ENCODE measurements around the gene ST8SIA1.
"Not testable (repeated sequence)": the region's sequence is repeated elsewhere in the genome, so short reads cannot be mapped to it uniquely, and the experiment has no call there.

ST8SIA1 gene, protein sequence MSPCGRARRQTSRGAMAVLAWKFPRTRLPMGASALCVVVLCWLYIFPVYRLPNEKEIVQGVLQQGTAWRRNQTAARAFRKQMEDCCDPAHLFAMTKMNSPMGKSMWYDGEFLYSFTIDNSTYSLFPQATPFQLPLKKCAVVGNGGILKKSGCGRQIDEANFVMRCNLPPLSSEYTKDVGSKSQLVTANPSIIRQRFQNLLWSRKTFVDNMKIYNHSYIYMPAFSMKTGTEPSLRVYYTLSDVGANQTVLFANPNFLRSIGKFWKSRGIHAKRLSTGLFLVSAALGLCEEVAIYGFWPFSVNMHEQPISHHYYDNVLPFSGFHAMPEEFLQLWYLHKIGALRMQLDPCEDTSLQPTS

DNA sequence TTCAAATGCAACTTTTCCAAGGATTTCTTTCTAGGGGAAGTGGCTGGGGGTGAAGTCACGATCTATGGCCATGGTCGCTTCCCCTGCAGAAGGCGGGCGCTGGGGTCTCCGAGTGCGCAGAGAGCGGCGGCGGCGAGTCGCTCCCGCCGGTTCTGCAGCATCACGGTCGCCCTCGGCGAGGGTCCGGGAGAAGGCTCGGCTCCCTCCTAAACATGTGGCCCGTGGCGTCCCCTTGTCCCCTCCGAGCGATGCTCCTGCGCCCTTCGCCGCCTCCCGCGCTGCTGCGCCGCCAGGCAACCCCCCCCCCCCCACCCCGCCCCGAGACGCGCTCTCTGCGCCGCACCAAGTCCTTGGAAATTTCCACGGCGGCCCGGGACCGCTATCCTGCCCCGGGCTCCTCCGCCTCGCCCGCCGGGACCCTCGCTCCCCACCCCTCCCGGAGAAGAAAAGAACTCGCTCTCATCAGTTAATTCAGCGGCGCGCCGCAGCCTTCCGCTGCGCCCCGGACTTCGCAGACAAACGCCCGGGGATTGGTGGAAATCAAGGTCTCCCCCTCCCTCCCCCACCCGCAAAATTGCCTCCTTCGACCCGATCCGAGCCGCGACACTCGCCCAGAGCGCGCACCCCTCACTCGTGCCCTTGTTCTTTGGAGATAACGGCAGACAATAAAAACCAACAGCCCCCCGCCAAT is at the start of gene ST8SIA1:
Gene ST8SIA1, minus strand, starts transcription at position 298 of the 691 bp plus-strand sequence. CDS start 475 bp downstream, outside the sequence.
- DNase-seq = peak; percentile 65

DNA sequence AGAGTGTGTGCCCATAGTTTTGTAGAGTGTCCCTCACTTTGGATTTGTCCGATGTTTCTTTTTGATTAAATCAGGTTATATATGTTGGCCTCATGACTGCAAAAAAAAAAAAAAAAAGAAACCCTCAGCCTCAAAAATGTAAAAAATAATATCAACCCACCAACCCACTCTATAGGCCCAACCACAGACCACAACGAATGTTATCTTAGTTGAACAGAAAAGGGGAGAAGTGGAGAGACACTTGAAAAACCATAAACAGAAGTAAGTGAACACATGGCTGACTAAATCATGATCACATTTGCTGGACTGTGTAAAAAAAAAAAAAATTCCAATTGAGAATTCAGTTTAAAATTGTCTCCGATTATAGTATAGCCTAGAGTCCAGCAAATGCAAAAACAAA is 45.5 kb upstream of the ST8SIA1 start:
- no peak for DNase-seq

DNA sequence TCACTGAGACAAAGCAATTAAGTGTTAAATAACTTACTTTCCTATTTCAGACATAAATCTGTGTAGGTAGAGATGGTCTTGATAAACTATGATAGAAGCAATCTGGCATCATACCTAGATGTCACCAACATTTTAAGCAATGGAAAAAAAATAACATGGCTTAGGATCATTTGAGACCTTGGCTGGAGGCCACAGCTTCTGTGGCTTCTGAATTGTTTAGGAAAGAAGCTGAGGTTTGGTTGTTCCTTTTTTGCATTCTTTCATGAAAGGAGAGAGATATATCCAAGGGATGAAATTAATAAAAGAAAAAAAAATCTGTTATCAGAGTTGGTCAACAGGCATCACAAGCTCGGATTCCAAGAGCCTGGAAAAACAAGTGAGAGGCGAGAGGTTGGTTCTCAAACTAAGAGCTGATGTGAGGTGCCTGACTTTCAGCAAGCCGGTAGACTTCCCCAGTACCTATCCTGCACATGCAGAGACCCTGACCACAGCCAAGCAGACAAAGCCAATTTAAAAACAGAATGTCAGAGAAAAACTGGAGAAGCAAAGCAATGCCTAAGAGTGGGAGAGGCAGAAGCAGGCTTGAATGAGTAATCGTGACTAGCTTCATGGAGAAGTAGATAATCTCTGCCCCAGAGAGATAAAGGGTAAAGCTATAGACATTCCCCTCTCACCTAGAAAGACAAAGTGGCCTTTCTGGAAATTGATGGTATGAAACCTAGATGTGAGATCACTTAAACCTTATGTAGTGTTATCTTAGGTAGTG is 43.4 kb upstream of the ST8SIA1 start:
- no peak for DNase-seq

DNA sequence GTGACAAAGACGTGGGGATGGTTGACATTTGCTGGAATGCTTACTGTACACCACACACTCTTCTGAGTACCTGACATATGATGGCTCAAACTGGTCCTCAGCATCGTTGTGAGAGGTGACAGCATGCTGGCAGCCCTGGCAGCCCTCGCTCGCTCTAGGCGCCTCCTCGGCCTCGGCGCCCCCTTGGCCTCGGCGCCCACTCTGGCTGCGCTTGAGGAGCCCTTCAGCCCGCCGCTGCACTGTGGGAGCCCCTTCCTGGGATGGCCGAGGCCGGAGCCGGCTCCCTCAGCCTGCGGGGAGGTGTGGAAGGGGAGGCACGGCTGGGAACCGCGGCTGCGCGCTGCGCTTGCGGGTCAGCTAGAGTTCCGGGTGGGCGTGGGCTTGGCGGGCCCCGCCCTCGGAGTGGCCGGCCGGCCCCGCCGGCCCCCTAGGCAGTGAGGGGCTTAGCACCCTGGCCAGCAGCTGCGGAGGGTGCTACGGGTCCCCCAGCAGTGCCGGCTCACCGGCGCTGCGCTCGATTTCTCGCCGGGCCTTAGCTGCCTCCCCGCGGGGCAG is 42.2 kb upstream of the ST8SIA1 start:
- not testable (repeated sequence) for DNase-seq

DNA sequence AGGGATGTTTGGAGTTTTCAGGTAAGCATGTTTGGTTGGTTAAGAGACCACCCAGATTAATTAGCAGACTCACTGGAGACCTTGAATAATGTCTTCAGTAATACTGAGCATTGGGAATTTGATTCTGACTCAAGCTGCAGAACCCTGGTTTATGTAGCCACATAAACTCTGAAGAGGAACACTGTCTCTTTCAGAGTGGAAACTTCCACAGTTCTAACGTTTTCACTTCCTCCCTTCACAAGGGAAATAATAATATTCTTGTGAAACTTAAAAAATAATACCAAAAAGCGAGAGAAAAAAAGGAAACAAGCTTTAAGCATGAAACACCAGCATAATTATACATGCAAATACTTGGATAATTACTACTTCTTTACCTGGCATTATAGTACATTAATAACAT is 40.0 kb upstream of the ST8SIA1 start:
- no peak for DNase-seq

DNA sequence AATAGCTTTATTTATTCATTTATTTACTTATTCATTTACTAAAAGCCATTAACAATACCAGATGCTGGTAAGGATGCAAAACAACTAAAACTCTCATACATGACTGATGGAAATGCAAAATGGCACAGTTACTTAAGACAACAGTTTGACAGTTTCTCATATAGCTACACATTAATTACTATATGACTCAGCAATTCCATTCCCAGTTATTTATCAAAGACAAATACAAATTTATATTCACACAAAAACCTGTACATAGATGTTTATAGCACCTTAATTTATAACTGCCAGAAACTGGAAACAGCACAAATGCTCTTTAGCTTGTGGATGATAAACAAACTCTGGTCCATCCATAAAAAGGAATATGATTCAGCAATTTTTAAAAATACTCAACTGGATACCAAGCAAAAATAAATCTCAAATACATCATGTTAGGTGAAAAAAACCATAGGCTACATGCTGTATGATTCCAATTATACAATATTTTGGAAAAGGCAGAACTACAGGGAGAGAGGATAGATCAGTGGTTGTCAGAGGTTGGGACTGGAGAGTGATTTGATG is 37.9 kb upstream of the ST8SIA1 start:
- DNase-seq = no peak

DNA sequence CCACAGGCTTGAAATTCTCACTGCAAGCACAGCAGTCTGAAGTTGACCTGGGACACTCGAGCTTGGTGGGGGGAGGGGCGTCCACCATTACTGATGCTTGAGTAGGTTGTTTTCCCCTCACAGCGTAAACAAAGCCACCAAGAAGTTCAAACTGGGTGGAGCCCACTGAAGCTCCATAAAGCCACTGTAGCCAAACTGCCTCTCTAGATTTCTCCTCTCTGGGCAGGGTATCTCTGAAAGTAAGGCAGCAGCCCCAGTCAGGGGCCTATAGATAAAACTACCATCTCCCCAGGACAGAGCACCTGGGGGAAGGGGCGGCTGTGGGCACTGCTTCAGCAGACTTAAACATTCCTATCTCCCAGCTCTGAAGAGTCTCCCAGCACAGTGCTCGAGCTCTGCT is 31.7 kb upstream of the ST8SIA1 start:
- no peak for DNase-seq

DNA sequence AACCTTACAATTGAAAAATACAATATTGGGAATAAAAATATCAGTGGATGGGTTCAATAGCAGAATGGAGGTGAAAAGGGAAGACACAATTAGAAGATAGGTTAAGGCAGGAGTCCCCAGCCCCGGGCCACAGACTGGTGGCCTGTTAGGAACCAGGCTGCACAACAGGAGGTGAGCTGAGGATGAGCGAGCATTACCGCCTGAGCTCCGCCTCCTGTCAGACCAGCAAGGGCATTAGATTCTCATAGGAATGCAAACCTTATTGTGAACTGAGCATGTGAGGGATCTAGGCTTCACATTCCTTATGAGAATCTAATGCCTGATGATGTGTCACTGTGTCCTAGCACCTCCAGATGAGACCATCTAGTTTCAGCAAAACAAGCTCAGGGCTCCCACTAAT is 27.3 kb upstream of the ST8SIA1 start:
- DNase-seq = no peak

DNA sequence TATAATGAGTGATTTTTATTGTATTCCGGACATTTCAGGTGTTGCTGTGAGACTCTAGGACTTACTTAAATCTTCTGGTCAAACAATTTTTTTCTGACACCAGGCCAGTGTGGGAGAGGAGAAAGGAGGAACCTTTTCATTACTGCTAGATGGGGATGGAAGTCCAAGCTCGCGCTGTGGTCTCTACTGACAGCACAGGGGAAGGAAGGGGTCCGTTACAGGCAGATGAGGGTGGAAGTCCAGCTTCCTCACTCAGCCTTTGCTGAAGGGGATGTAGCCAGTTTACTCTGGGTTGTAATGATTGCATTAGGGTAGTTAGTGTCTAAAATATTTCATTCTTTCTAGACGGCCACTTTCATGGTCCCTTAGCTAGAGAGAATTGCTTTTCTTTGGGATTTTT is 26.3 kb upstream of the ST8SIA1 start:
- no peak for DNase-seq

DNA sequence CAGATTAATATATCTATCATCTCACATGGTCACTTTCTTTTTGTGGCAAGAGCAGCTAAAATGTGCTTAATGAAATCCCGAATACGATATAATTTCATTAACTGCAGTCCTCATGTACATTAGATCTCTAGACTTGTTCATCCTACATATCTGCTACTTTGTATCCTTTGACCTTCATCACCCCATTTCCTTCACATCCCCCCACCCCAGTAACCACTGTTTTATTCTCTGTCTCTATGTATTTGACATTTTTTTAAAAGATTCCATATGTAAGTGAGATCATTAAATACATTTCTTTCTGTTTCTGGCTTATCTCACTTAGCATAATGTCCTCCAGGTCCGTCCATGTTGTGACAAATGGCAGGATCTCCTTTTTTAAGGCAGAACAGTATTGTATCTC is 23.0 kb upstream of the ST8SIA1 start:
- DNase-seq = no peak

DNA sequence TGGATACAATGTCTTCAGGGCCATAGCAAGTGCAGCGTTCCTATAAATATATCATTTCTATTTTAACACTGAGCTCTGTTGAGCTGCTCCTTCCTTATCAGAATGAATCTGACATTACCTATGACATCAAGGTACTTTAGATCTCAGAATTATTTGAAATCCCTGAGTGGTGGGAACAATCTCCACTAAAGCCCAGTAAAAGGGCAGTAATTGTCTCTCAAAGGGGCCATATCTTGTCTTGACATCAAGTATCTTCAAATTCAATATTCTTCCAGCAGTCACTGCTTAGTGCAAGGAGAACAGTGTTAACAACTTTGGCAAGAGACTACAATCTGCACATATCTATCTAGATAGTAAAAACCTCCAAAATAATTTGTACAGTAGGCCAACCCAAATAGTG is 21.7 kb upstream of the ST8SIA1 start:
- no peak for DNase-seq

DNA sequence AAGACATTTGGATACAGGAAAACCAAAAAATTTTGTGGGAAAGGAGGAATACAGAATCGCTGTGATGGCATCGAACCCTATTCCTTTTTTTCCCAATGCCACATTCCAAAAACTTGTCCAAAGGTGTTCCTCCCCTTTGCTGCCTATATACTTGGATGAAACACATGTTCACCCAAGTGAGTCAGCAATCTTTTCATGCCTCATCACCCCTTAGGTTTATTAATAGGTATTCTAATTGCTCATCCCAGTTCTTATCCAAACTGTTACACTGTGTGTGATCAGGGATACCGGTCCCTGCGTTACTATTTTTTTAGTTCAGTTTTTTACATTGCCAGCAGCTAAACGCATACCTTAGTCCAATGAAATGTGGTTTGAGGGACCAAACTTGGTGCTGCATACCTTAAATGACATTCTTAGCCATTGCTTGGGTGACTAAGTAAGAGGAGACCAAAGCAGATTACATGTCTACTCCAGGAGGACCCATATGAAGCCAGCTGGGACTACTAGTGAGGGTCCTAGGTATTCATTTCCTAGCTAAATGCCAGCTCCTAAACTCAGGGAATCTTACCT is 20.6 kb upstream of the ST8SIA1 start:
- no peak for DNase-seq

DNA sequence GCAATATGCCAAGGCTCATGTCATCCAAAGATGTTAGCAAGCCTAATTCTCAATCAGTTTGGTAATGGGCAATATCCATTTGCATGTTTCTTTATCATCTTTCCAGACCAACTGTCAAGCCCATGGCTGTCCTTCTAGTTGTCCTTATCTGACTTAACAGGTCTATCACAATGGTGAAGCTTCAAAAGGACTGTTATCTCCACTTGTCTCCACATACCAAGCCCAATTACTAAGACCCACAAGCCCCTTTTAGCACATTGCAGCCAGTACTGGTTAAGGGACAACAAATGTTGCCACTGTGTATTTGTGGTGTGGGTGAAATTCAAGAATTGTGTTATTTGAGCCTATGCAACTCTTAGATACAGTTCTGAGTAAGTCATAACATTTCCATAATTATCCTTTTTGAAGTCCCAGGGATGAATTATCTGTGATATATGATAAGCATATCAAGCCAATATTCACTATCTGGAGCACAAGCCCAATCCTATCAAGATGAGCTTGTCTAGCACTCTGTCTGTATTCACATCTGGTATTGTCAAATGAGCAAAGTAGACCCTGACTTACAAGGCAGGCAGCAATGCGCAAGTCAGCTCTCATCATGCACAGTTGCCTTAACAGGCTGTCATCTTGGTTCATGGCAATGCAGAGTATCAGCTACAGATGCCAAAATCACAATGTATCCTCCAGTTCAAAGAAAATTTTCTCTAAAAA is 19.3 kb upstream of the ST8SIA1 start:
- DNase-seq = no peak

DNA sequence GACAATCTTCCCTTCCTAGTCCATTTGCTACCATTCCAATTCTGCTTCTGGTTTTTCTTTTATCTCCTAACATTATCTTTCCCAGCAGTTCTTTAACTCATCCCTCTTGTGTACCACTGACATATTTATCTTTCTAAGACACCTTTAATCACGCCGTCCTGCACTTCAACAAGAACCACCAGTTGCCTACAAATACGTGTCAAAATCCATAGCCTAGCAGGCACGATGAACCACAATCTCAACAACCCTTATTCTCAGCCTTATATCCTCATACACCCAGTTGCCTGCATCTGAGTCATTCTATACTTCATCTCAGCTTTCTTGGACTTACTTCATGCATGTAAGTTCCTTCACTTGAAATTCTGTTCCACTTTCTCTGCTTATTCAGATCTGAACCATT is 16.4 kb upstream of the ST8SIA1 start:
- DNase-seq = no peak

DNA sequence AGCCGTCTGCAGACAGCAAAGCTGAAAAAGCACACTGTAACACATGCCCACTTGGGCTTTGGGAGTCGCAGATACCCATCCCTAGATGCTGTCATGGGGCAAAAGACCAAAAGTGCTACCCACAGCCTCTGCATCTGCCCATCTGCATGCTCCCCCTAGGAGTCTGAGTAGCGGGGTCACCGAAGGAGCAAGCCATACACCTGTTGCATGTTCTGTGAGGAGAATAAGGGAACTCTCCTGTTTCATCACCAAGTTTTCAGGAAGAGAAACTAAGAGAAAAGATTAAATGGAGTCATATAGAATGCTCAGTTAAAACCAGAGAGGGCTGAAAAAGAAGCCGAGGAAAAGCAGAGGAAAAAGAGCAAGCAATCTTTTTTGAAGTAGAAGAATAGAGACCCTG is 13.7 kb upstream of the ST8SIA1 start:
- no peak for DNase-seq

DNA sequence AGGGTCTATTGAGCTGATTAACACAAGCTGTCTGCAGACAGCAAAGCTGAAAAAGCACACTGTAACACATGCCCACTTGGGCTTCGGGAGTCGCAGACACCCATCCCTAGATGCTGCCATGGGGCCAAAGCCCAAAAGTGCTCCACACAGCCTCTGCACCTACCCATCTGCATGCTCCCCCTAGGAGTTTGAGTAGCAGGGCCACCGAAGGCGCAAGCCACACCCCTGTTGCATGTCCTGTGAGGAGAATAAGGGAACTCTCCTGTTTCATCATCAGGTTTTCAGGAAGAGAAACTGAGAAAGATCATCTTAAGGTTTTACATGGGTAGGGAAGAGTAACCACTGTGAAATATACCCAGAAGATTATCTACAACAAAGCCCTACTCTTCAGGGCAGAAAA is 5.6 kb upstream of the ST8SIA1 start:
- DNase-seq = no peak

DNA sequence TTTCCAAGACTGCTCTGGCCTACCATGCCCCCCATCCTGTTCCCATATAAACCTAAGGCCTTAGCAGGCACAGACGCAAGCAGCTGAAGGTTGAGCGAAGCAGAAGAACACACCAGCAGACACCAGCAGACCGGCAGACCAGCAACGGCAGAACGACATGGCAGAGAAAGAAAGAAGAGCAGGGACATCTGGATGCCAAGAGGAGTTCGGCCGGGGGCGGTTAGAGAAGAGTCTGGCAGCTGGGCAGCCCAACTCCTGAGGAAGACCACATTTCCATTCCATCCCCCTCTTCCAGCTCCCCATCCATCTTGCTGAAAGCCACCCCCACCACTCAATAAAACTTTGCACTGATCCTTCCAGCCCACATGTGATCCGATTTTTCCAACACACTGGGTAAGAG is 5.2 kb upstream of the ST8SIA1 start:
- DNase-seq = no peak

DNA sequence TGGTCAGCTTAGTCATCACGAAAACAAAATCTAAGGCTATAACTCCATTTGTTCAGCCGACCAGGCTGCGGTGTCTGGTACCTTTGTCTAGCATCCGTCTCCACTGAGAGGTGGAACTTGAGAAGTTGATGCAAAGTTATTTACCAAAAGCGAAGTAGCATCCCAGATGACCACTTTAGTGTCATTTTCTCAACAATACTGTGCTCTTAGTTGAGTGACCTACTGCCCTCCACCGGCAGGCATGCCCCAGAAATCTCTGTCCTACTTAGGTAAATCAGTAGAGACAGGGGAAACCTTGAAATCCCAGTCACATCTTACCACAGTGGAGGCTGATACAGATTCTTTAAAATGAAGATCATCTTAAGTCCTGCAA is 1.3 kb upstream of the ST8SIA1 start:
- DNase-seq = no peak

DNA sequence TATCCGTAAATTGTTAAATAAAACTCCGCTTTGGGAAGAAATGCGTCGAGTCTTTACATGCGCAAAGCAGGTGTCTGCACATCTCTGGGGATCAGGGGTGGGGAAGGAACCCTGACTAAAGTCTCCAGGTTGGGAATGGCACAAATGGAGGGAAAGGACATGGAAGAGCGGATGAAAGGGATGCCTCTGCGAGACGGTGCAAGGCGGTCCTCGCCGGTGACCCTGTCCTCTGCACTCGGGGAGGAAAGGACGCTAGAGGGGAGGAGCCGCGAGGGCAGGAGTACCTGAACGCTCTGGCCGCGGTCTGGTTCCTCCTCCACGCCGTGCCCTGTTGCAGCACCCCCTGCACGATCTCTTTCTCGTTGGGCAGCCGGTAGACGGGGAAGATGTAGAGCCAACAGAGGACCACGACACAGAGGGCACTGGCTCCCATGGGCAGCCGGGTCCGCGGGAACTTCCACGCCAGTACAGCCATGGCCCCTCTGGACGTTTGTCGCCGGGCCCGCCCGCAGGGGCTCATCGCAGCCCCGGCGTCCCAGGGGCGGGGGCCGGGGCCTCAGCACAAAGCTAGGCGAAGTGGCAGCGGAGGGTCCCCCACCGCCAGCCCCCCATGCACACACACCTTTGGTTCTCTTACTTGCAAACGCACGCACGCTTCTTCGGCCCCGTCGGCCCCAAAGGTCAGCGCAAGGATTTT is 646 bp downstream of the ST8SIA1 start:
- peak; percentile 24 for DNase-seq

DNA sequence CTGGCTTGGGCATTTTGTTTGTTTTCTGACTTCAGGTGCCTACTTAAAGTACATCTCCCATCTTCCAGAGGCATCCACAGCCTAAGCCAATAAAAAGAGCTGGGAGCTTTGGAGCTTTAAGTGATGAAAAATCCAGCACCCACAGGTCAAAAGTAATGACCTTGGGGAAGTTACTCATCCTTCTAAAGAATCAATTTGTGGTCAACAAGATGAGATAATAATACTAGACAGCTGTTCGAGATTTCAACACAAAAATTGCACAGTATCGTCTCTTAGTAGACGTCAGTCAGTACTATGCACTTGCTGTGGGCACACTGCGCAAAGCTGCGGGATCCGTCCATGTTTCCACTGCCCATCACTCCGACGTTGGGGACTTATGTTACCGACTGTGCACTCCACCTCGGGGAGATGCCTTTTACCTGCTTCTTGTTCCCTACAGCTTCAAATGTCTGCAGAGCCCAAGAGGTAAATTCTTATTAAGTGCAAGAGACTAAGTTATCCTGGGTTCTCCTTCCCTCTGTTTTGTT is 1.3 kb downstream of the ST8SIA1 start:
- DNase-seq = peak; percentile 21

DNA sequence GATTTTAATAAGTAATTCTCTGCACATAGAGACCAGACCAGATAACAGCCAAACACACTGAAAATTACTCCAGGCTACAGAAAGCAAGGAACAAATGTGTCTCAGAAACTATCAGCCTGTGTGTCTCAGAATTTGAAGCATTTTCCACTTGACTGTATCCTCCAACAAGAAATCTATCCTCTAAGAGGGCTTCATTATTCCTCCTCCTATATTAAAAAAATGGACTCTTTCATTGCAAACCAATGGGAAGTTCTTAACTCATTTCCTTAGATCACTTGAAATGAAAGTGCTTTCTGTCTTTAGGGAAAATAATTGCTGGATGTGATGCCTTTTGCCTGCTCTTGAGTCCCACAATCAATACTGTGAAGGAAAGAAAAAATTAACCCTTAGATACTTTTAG is 2.3 kb downstream of the ST8SIA1 start:
- DNase-seq = no peak
